SK-N-SH (cell line): ENCODE data around the gene CCSER1.

Experiments used
- CHD2 ChIP-seq: fragments of 150-350 bp; IDR thresholded peaks from 2 replicates; pipeline ENCODE4 v1.6.1; 2018; ENCODE audit warnings: low read length; ENCODE audit not compliant: partially characterized antibody
- CTCF ChIP-seq: fragments of 200-600 bp; sonication (generic); IDR thresholded peaks from 2 replicates; pipeline ENCODE4 v1.6.1; 2017; ENCODE audit warnings: antibody characterized with exemption, mild to moderate bottlenecking, moderate library complexity
- FOXJ3 ChIP-seq: sonication (generic); formaldehyde crosslinking; IDR thresholded peaks from 2 replicates; pipeline ENCODE4 v1.5.1; 2020; ENCODE audit warnings: mild to moderate bottlenecking, missing genetic modification reagents
- FOXM1 ChIP-seq: IDR thresholded peaks from 2 replicates; pipeline ENCODE4 v1.4.0; 2012; ENCODE audit warnings: low read depth, mild to moderate bottlenecking
- RAD21 ChIP-seq: IDR thresholded peaks from 2 replicates; pipeline ENCODE4 v1.6.1; 2012; ENCODE audit warnings: mild to moderate bottlenecking, low read length
- SIN3A ChIP-seq: IDR thresholded peaks from 2 replicates; pipeline ENCODE4 v1.6.1; 2012; ENCODE audit warnings: low read depth, mild to moderate bottlenecking, low read length, moderate library complexity, borderline replicate concordance
- YY1 ChIP-seq: IDR thresholded peaks from 2 replicates; pipeline ENCODE4 v1.4.0; 2012; ENCODE audit warnings: low read depth, mild to moderate bottlenecking
- TF ChIP-seq, protein P1 (sequence below): IDR thresholded peaks from 2 replicates; pipeline ENCODE4 v1.4.0; 2012; ENCODE audit warnings: low read depth, borderline replicate concordance

DNA sequence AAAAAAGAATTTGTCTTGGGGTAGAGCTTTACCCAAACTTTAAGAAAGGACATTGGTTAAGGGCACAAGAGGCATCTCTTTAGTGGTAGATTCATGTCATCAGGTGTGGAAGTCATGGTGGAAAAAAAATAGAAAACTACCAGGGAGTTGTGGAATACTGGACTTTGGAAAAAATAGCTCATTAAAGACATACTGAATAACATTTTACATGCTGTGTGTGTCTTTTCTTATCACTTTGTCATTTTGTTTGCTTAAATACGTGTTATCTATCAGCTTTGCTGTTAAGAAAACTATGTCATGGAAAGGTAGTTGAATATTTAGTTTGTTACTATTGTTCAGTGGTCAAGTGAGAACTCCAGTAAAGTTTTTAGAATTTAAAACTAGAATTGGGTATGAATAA, 147.0 kb downstream of the CCSER1 start:
- no peak for TF ChIP-seq YY1
- no peak for TF ChIP-seq SIN3A
- no peak for TF ChIP-seq CTCF
- no peak for TF ChIP-seq CHD2
- TF ChIP-seq RAD21, result no peak
- TF ChIP-seq FOXM1, result no peak
- TF ChIP-seq, protein P1, sequence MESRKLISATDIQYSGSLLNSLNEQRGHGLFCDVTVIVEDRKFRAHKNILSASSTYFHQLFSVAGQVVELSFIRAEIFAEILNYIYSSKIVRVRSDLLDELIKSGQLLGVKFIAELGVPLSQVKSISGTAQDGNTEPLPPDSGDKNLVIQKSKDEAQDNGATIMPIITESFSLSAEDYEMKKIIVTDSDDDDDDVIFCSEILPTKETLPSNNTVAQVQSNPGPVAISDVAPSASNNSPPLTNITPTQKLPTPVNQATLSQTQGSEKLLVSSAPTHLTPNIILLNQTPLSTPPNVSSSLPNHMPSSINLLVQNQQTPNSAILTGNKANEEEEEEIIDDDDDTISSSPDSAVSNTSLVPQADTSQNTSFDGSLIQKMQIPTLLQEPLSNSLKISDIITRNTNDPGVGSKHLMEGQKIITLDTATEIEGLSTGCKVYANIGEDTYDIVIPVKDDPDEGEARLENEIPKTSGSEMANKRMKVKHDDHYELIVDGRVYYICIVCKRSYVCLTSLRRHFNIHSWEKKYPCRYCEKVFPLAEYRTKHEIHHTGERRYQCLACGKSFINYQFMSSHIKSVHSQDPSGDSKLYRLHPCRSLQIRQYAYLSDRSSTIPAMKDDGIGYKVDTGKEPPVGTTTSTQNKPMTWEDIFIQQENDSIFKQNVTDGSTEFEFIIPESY, result no peak
- TF ChIP-seq FOXJ3 (CRISPR knock-in tag), result no peak
